GM12892 (cell line): Measurements from ENCODE around the gene ZRANB3.

ENCODE experiments used
- DNase-seq: peaks from one replicate; pipeline ENCODE4 v3.0.0; 2011; ENCODE audit not compliant: insufficient read length
- FAIRE-seq: peaks from 2 replicates; lab custom pipeline; 2011; peaks lifted over from hg19 to GRCh38; lab: Jason Lieb, UNC
- POLR2A ChIP-seq: IDR thresholded peaks from 2 replicates; pipeline ENCODE4 v1.6.1; 2011; ENCODE audit warnings: low read depth, low read length, control low read depth
- POLR2AphosphoS5 ChIP-seq: IDR thresholded peaks from 2 replicates; pipeline ENCODE4 v1.6.1; 2011; ENCODE audit warnings: low read depth, low read length, control low read depth
- TAF1 ChIP-seq: IDR thresholded peaks from 2 replicates; pipeline ENCODE4 v1.6.1; 2011; ENCODE audit warnings: low read depth, mild to moderate bottlenecking, control low read depth, low read length, borderline replicate concordance

Gene ZRANB3

GRCh38 chr2:135159191-135159590 is 371.8 kb downstream of the ZRANB3 start:
- TF ChIP-seq POLR2AphosphoS5 (no peak), TAF1 (no peak), POLR2A (no peak)
- FAIRE-seq: no peak

GRCh38 chr2:135157856-135158255 is 373.2 kb downstream of the ZRANB3 start:
- DNase-seq: no peak
- no peak for TF ChIP-seq TAF1
- no peak for TF ChIP-seq POLR2AphosphoS5
- TF ChIP-seq POLR2A: no peak

More at GRCh38 chr2:135159191-135159590, 371.8 kb downstream of the ZRANB3 start:
- DNase-seq: no peak

GRCh38 chr2:135154962-135155361 is 376.1 kb downstream of the ZRANB3 start:
- DNase-seq (no peak), FAIRE-seq (no peak)
- TF ChIP-seq TAF1: no peak
- TF ChIP-seq POLR2A: no peak
- no peak for TF ChIP-seq POLR2AphosphoS5

More at GRCh38 chr2:135157856-135158255, 373.2 kb downstream of the ZRANB3 start:
- FAIRE-seq: no peak

- FAIRE-seq (no peak), DNase-seq (no peak)
- TF ChIP-seq POLR2AphosphoS5 (no peak), POLR2A (no peak), TAF1 (no peak)
Observed at GRCh38 chr2:135152361-135152760, 378.7 kb downstream of the ZRANB3 start.

- no peak for TF ChIP-seq TAF1
- no peak for TF ChIP-seq POLR2A
- no peak for TF ChIP-seq POLR2AphosphoS5
- FAIRE-seq (no peak), DNase-seq (no peak)
Observed at GRCh38 chr2:135151615-135152014, 379.4 kb downstream of the ZRANB3 start.

- no peak for TF ChIP-seq POLR2AphosphoS5
- no peak for TF ChIP-seq POLR2A
- TF ChIP-seq TAF1: no peak
- FAIRE-seq: no peak
- no peak for DNase-seq
Observed at GRCh38 chr2:135150725-135151124, 380.3 kb downstream of the ZRANB3 start.

GRCh38 chr2:135149251-135149650 is 381.8 kb downstream of the ZRANB3 start:
- TF ChIP-seq POLR2AphosphoS5: no peak
- no peak for TF ChIP-seq TAF1
- no peak for TF ChIP-seq POLR2A

GRCh38 chr2:135144343-135144742 is 386.7 kb downstream of the ZRANB3 start:
- no peak for TF ChIP-seq POLR2A
- TF ChIP-seq POLR2AphosphoS5: no peak
- no peak for TF ChIP-seq TAF1

More at GRCh38 chr2:135149251-135149650, 381.8 kb downstream of the ZRANB3 start:
- FAIRE-seq: no peak
- no peak for DNase-seq

GRCh38 chr2:135142323-135142722 is 388.7 kb downstream of the ZRANB3 start:
- DNase-seq (no peak), FAIRE-seq (no peak)
- TF ChIP-seq TAF1: no peak

More at GRCh38 chr2:135144343-135144742, 386.7 kb downstream of the ZRANB3 start:
- no peak for FAIRE-seq
- DNase-seq: no peak

GRCh38 chr2:135140606-135141005 is 390.4 kb downstream of the ZRANB3 start:
- peak; percentile 27 for FAIRE-seq
- no peak for DNase-seq
- TF ChIP-seq POLR2AphosphoS5: no peak
- TF ChIP-seq TAF1: no peak
- no peak for TF ChIP-seq POLR2A

GRCh38 chr2:135132314-135132713 is 398.7 kb downstream of the ZRANB3 start:
- FAIRE-seq (no peak), DNase-seq (no peak)
- TF ChIP-seq TAF1: no peak

- FAIRE-seq (no peak), DNase-seq (no peak)
- no peak for TF ChIP-seq TAF1
- no peak for TF ChIP-seq POLR2AphosphoS5
- TF ChIP-seq POLR2A: no peak
Observed at GRCh38 chr2:135130751-135131150, 400.3 kb downstream of the ZRANB3 start.
